Left cardiac atrium (tissue), 4 donors: Measurements from ENCODE around the gene SLC6A9. TPM values are rescaled to one million over a fixed set of nuclear protein-coding genes. Genes with fewer than 3 reads are reported as not detected.

Experiments used
- ATAC-seq, 2 donors: fragments of 200-7000 bp; cut with Tn5 transposase; one replicate each; pipeline ENCODE4 v1.9.1; 2020; ENCODE audit warnings: mild to moderate bottlenecking in 2 of 2, moderate library complexity in 2 of 2
- DNase-seq: peaks from one replicate; pipeline ENCODE4 v3.0.0-alpha.2; 2020
- intact Hi-C, 2 donors: fragments of 100-400 bp; cut with DNase I; formaldehyde crosslinking; loops; one replicate each; pipeline versions ENCODE4 v1.14.1 to v1.15.1; 2022 to 2023
- long read RNA-seq: library from polyadenylated mRNA; unstranded; transcript quantifications from one replicate; pipeline ENCODE4 v2.0.0, GENCODE V29; 2021
- total RNA-seq, 2 donors: library from RNA; stranded (reverse); fragmentation: NEBNext Ultra II Directional; extraction: Animal tissue kit (Norgen Biotek cat#: 25700); gene quantifications; one replicate each; pipeline ENCODE4 v1.2.1, GENCODE V29; 2021
- donor health status: DM: no; HTN: yes; CAD: no.
- donor health status: DM: no; HTN: yes; CAD: no; lungs with severe emphysema.
- donor health status: DM: yes; HTN: yes; CAD: no.
- donor health status: Dilated cardiomyopathy.

Gene SLC6A9
- 1 to 10 TPM; 1.3 to 3.1 TPM for total RNA-seq
- long read RNA-seq: 0 reads

- DNase-seq (peak; percentile 67), ATAC-seq (peak; percentile 42 to 50)
- intact Hi-C loops: no loop called here
Measured at GRCh38 chr1:44031252-44032169, at the start of gene SLC6A9. SLC6A9 (minus strand) TSS chr1:44031462; CDS start chr1:44024277, 7,185 bp downstream.

DNA sequence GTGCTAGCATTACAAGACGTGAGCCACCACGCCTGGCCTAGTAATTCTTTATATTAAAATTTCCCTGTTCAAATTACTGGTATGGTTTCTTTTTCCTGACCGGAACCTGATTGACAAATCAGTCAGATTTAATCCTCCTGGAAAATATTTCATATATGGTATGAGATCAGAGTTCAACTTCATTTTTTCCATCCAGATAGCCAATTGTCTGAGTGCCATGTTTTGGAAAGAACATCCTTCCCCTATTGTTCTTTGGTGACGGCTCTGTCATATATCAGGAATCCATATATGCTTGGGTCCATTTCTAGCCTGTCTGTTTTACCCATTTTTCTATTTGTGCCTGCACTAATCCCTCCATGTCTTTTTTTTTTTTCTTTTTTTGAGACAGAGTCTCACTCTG lies 48.3 kb upstream of the SLC6A9 start:
- ATAC-seq: no peak
- no peak for DNase-seq
- intact Hi-C loops: no loop called here

GRCh38 chr1:44078104-44078503 lies 46.8 kb upstream of the SLC6A9 start:
- ATAC-seq (no peak), DNase-seq (no peak)
- intact Hi-C loops: no loop called here

- DNase-seq (no peak), ATAC-seq (no peak)
- intact Hi-C loops: no loop called here
Measured at GRCh38 chr1:44077421-44077820, 46.2 kb upstream of the SLC6A9 start.

- intact Hi-C loops: no loop called here
- ATAC-seq (no peak), DNase-seq (no peak)
Measured at GRCh38 chr1:44076066-44076465, 44.8 kb upstream of the SLC6A9 start.

- intact Hi-C loops: no loop called here
- ATAC-seq (no peak), DNase-seq (no peak)
Measured at GRCh38 chr1:44074415-44074814, 43.2 kb upstream of the SLC6A9 start.

GRCh38 chr1:44073528-44073927 lies 42.3 kb upstream of the SLC6A9 start:
- no peak for DNase-seq
- intact Hi-C loops: no loop called here
- ATAC-seq: no peak

DNA sequence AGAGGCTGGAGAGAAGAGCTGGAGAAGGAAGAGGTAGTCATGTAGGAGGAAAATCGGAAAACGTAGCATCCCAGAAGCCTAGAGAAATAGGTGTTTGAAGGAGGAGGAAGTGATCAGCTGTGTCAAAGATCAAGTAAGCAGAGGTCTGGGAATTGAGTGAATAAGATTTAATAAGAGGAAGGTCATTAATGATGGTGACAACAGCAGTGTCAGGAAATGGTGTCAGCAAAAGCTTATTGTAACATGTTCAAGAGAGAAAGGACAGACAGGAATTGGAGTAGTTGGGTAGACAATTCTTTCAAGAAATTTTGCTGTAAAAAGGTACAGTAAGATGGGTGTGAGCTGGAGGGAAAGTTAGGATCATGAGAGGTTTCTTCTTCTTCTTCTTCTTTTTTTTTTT lies 41.6 kb upstream of the SLC6A9 start:
- DNase-seq (no peak), ATAC-seq (no peak)
- intact Hi-C loops: no loop called here

DNA sequence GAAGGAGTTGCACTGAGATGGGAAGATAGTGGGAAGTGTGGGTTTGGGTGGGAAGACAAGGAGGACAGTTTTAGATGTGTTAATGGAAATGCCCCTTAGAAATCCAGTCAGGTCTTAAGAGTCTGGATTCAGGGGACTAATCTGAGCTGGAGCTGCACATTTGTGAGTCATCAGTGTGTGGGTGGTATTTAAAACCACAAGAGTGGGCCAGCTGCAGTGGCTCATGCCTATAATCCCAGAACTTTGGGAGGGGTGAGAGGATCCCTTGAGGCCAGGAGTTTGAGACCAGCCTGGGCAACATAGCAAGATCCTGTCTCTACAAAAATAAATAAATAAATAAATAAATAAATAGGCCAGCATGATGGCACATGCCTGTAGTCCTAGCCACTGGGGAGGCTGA lies 40.9 kb upstream of the SLC6A9 start:
- ATAC-seq (peak in 1 of 2 donors; percentile 66), DNase-seq (no peak)
- intact Hi-C loops: no loop called here

GRCh38 chr1:44071461-44071860 lies 40.2 kb upstream of the SLC6A9 start:
- intact Hi-C loops: no loop called here
- no peak for ATAC-seq

GRCh38 chr1:44068442-44068921 lies 37.2 kb upstream of the SLC6A9 start:
- DNase-seq: no peak
- intact Hi-C loops: no loop called here
- peak; percentile 21 to 47 for ATAC-seq

More at GRCh38 chr1:44071461-44071860, 40.2 kb upstream of the SLC6A9 start:
- no peak for DNase-seq

DNA sequence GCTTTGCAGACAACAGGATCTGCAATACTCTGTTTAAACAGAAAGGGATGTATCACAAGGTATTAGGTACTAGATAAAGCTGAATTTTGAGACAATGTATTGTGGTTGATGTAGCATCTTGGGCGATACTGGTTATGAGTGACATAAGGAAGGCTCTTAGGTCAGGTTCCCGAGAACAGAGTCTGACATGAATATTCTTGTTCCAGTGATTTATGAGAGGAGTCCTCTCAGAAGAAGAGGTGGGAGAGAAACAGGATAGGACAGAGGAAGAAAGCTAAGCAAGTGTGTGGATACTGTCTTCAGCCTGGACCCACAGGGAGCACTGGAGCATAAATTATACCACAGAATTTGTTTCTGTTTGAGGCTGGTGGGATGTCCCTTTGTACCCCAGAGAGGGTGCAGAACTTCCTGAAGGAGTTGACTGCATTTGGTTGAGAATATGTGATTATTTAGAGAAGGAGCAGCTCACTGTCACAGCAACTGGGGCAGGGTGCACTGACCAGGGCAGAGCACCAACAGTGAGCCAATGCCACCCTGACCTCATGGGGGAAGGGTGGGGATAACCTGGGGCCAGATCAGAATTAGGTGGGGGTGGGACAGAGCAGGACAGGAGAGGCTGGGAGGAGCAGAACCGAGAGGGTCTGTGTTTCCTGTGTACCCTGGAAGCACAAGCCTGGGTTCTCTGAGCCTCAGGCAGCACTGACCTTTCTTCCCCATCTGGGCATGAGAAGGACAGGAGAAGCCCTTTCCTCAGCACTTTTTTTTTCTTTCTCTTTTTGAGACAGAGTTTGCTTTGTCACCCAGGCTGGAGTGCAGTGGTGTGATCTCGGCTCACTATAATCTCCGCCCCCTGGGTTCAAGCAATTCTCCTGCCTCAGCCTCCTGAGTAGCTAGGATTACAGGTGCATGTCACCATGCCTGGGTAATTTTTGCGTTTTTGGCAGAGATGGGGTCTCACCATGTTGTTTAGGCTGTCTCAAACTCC lies 36.3 kb upstream of the SLC6A9 start:
- no peak for DNase-seq
- peak in 1 of 2 donors; percentile 39 for ATAC-seq
- intact Hi-C loops: no loop called here

GRCh38 chr1:44062656-44063179 lies 31.5 kb upstream of the SLC6A9 start:
- DNase-seq: no peak
- ATAC-seq: peak in 1 of 2 donors; percentile 24
- intact Hi-C loops: no loop called here

- DNase-seq: no peak
- intact Hi-C loops: no loop called here
- ATAC-seq: peak; percentile 82 to 88
Measured at GRCh38 chr1:44061857-44062256, 30.6 kb upstream of the SLC6A9 start.

DNA sequence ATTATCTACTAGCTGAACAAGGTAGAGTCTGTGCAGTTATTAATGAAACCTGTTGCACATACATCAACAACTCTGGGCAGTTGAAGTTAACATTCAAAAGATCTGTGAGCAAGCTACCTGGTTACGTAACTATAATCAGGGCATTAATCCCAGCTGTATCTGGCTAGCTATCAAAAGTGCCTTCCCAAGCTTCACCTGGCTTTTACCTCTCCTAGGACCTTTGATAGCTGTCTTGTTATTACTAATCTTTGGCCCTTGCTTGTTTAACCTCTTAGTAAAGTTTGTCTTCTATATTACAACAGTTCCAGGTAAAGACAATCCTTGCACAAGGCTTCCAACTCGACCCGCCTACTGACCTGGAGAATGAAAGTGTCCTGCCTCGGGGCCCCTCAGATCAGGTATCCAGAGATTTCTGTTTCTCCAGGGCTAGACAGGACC lies 29.6 kb upstream of the SLC6A9 start:
- intact Hi-C loops: no loop called here
- ATAC-seq (no peak), DNase-seq (no peak)

- intact Hi-C loops: no loop called here
- ATAC-seq (peak in 1 of 2 donors; percentile 50), DNase-seq (no peak)
Measured at GRCh38 chr1:44059664-44060355, 28.5 kb upstream of the SLC6A9 start.

- intact Hi-C loops: no loop called here
Measured at GRCh38 chr1:44059212-44059611, 27.9 kb upstream of the SLC6A9 start.

GRCh38 chr1:44057293-44057692 lies 26.0 kb upstream of the SLC6A9 start:
- no peak for DNase-seq
- ATAC-seq: no peak

More at GRCh38 chr1:44059212-44059611, 27.9 kb upstream of the SLC6A9 start:
- DNase-seq (no peak), ATAC-seq (no peak)

DNA sequence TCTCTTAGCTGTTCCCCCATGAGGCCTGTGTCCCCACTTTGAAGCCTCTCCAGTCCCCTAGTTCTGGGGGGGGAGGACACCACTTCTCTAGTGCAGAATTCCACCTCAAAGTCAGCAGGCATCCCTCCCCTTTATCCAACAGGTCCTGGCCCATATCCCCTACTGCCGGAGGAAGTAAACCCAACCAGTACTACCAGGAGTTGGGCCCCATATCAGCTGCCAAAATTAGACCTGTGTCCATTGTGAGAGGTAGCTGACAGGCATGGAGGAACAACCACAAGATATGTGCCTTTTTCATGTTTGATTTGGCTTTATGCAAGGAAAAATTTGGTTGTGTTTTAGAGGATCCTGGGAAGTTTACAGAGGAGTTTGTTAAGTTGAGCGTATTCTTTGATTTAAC lies 22.1 kb upstream of the SLC6A9 start:
- DNase-seq (no peak), ATAC-seq (no peak)
- intact Hi-C loops: loop anchor here in 1 of 2 donors (5.0 kb wide), 1 partner anchor 291 kb away; no protein-coding TSS in a partner anchor

More at GRCh38 chr1:44057293-44057692, 26.0 kb upstream of the SLC6A9 start:
- intact Hi-C loops: no loop called here
